HepG2 (cell line): Measurements from ENCODE around the gene B3GNT9. TPM values are rescaled to one million over a fixed set of nuclear protein-coding genes. Genes with fewer than 3 reads are reported as not detected.

ENCODE experiments used
- FOXM1 ChIP-seq: sonication (generic); formaldehyde crosslinking; IDR thresholded peaks from 2 replicates; pipeline ENCODE4 v1.5.0; 2020; ENCODE audit warnings: missing genetic modification reagents
- HES4 ChIP-seq: sonication (generic); formaldehyde crosslinking; IDR thresholded peaks from 2 replicates; pipeline ENCODE4 v1.9.0; 2021; ENCODE audit warnings: mild to moderate bottlenecking, missing genetic modification reagents, borderline replicate concordance
- HOXA3 ChIP-seq: sonication (generic); formaldehyde crosslinking; IDR thresholded peaks from 2 replicates; pipeline ENCODE4 v1.5.0; 2020; ENCODE audit warnings: missing genetic modification reagents
- ZNF616 ChIP-seq: sonication (generic); formaldehyde crosslinking; IDR thresholded peaks from 2 replicates; pipeline ENCODE4 v1.5.0; 2020; ENCODE audit warnings: low read depth, mild to moderate bottlenecking, missing genetic modification reagents
- ZNF709 ChIP-seq: sonication (generic); formaldehyde crosslinking; IDR thresholded peaks from 2 replicates; pipeline ENCODE4 v1.5.0; 2020; ENCODE audit warnings: mild to moderate bottlenecking, missing genetic modification reagents
- polyA plus RNA-seq, 8 experiments: library from polyadenylated mRNA; depleted of rRNA in 3 of 8; stranded (reverse) in 7 of 8; unstranded in 1 of 8; fragments of >200 nt; fragmentation: Illumina TruSeq in 4 of 8; extraction: Trizol in 4 of 8; gene quantifications; 2 replicates each; pipeline versions ENCODE4 v1.2.1 to v1.2.3, GENCODE V29; 2011 to 2016; ENCODE audit warnings: low read depth in 4 of 8, missing spikeins in 1 of 8, mixed read lengths in 1 of 8; ENCODE audit not compliant: insufficient read depth in 1 of 8
- total RNA-seq, 5 experiments: library from RNA; depleted of rRNA; stranded (reverse); fragments of >200 nt; fragmentation: Illumina TruSeq; extraction: Trizol; gene quantifications; 2 replicates each; pipeline ENCODE4 v1.2.3, GENCODE V29; 2016; ENCODE audit warnings: low read depth in 1 of 5
- TF ChIP-seq, protein P1 (sequence below): sonication (generic); formaldehyde crosslinking; IDR thresholded peaks from 2 replicates; pipeline ENCODE4 v1.4.0; 2020; ENCODE audit warnings: mild to moderate bottlenecking, missing genetic modification reagents
- TF ChIP-seq, protein P2 (sequence below): sonication (generic); formaldehyde crosslinking; IDR thresholded peaks from 2 replicates; pipeline ENCODE4 v1.4.0; 2020; ENCODE audit warnings: low read depth, mild to moderate bottlenecking, missing genetic modification reagents
- TF ChIP-seq, protein P3 (sequence below): IDR thresholded peaks from 2 replicates; pipeline ENCODE4 v1.6.1; 2012; ENCODE audit warnings: low read length, improper control_type of control experiment
- TF ChIP-seq, protein P4 (sequence below): sonication (generic); formaldehyde crosslinking; IDR thresholded peaks from 2 replicates; pipeline ENCODE4 v1.4.0; 2020; ENCODE audit warnings: missing genetic modification reagents
- TF ChIP-seq, protein P5 (sequence below): sonication (generic); formaldehyde crosslinking; IDR thresholded peaks from 2 replicates; pipeline ENCODE4 v1.9.0; 2021; ENCODE audit warnings: missing genetic modification reagents, mild to moderate bottlenecking, borderline replicate concordance
- TF ChIP-seq, protein P6 (sequence below): sonication (generic); formaldehyde crosslinking; IDR thresholded peaks from 2 replicates; pipeline ENCODE4 v1.5.0; 2020; ENCODE audit warnings: missing genetic modification reagents, mild to moderate bottlenecking, borderline replicate concordance
- TF ChIP-seq, protein P7 (sequence below): sonication (generic); formaldehyde crosslinking; IDR thresholded peaks from 2 replicates; pipeline ENCODE4 v1.5.1; 2020; ENCODE audit warnings: mild to moderate bottlenecking, missing genetic modification reagents, moderate library complexity

B3GNT9 gene
- total and polyA plus RNA-seq, 2 of the 13 experiments (the other 11 are each of a cell fraction or from before 2014, with no cell fraction given) = 1.5 to 3.1 TPM

DNA sequence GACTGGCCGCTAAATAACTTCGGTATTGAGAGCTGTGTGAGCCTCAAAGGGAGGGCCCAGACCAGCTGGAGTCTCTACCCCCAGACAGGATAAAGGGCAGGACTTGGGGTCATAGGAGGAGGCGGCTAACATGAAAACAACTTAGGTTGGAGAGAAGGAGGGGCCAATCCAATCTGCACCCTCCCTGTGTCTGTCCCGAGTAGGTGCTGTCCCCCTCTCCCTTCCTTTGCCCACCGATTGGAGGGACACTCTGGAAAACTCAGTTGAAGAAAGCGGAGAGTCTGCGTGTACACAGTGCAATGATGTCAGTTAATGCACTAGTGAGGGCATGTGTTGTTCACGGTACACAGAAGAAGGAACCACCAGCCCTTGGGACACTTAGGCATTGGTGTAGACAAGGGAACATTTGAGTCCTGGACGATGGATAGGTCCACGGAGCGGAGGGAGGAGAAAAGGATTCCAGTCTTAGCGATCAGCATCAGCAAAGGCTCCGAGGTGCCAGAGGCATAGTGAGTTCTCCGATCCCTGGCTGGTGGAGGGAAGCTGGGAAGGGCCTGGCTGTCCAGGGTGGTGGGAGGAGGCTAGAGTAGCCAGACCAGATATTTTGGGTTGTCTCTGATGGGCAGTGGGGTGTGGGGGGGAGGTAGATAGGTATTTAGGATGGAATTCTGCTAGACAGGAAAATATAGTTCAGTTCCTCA lies 20.3 kb upstream of the B3GNT9 start (continued):
- TF ChIP-seq, protein P1, sequence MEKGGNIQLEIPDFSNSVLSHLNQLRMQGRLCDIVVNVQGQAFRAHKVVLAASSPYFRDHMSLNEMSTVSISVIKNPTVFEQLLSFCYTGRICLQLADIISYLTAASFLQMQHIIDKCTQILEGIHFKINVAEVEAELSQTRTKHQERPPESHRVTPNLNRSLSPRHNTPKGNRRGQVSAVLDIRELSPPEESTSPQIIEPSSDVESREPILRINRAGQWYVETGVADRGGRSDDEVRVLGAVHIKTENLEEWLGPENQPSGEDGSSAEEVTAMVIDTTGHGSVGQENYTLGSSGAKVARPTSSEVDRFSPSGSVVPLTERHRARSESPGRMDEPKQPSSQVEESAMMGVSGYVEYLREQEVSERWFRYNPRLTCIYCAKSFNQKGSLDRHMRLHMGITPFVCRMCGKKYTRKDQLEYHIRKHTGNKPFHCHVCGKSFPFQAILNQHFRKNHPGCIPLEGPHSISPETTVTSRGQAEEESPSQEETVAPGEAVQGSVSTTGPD (CRISPR knock-in tag) = no peak
- TF ChIP-seq ZNF616 (CRISPR knock-in tag) = peak; percentile 74; the same call in 1 of the 2 replicates
- TF ChIP-seq, protein P2, sequence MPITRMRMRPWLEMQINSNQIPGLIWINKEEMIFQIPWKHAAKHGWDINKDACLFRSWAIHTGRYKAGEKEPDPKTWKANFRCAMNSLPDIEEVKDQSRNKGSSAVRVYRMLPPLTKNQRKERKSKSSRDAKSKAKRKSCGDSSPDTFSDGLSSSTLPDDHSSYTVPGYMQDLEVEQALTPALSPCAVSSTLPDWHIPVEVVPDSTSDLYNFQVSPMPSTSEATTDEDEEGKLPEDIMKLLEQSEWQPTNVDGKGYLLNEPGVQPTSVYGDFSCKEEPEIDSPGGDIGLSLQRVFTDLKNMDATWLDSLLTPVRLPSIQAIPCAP (CRISPR knock-in tag) = 0 out of 2 replicates have a peak, but pooled peaks have one; percentile 45
- TF ChIP-seq, protein P3, sequence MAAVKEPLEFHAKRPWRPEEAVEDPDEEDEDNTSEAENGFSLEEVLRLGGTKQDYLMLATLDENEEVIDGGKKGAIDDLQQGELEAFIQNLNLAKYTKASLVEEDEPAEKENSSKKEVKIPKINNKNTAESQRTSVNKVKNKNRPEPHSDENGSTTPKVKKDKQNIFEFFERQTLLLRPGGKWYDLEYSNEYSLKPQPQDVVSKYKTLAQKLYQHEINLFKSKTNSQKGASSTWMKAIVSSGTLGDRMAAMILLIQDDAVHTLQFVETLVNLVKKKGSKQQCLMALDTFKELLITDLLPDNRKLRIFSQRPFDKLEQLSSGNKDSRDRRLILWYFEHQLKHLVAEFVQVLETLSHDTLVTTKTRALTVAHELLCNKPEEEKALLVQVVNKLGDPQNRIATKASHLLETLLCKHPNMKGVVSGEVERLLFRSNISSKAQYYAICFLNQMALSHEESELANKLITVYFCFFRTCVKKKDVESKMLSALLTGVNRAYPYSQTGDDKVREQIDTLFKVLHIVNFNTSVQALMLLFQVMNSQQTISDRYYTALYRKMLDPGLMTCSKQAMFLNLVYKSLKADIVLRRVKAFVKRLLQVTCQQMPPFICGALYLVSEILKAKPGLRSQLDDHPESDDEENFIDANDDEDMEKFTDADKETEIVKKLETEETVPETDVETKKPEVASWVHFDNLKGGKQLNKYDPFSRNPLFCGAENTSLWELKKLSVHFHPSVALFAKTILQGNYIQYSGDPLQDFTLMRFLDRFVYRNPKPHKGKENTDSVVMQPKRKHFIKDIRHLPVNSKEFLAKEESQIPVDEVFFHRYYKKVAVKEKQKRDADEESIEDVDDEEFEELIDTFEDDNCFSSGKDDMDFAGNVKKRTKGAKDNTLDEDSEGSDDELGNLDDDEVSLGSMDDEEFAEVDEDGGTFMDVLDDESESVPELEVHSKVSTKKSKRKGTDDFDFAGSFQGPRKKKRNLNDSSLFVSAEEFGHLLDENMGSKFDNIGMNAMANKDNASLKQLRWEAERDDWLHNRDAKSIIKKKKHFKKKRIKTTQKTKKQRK = no peak
- TF ChIP-seq, protein P4, sequence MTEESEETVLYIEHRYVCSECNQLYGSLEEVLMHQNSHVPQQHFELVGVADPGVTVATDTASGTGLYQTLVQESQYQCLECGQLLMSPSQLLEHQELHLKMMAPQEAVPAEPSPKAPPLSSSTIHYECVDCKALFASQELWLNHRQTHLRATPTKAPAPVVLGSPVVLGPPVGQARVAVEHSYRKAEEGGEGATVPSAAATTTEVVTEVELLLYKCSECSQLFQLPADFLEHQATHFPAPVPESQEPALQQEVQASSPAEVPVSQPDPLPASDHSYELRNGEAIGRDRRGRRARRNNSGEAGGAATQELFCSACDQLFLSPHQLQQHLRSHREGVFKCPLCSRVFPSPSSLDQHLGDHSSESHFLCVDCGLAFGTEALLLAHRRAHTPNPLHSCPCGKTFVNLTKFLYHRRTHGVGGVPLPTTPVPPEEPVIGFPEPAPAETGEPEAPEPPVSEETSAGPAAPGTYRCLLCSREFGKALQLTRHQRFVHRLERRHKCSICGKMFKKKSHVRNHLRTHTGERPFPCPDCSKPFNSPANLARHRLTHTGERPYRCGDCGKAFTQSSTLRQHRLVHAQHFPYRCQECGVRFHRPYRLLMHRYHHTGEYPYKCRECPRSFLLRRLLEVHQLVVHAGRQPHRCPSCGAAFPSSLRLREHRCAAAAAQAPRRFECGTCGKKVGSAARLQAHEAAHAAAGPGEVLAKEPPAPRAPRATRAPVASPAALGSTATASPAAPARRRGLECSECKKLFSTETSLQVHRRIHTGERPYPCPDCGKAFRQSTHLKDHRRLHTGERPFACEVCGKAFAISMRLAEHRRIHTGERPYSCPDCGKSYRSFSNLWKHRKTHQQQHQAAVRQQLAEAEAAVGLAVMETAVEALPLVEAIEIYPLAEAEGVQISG = peak; percentile 33
- TF ChIP-seq, protein P5, sequence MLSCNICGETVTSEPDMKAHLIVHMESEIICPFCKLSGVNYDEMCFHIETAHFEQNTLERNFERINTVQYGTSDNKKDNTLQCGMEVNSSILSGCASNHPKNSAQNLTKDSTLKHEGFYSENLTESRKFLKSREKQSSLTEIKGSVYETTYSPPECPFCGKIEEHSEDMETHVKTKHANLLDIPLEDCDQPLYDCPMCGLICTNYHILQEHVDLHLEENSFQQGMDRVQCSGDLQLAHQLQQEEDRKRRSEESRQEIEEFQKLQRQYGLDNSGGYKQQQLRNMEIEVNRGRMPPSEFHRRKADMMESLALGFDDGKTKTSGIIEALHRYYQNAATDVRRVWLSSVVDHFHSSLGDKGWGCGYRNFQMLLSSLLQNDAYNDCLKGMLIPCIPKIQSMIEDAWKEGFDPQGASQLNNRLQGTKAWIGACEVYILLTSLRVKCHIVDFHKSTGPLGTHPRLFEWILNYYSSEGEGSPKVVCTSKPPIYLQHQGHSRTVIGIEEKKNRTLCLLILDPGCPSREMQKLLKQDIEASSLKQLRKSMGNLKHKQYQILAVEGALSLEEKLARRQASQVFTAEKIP (CRISPR knock-in tag) = no peak
- TF ChIP-seq, protein P6, sequence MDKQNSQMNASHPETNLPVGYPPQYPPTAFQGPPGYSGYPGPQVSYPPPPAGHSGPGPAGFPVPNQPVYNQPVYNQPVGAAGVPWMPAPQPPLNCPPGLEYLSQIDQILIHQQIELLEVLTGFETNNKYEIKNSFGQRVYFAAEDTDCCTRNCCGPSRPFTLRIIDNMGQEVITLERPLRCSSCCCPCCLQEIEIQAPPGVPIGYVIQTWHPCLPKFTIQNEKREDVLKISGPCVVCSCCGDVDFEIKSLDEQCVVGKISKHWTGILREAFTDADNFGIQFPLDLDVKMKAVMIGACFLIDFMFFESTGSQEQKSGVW (CRISPR knock-in tag) = no peak
- no peak for TF ChIP-seq ZNF709
- no peak for TF ChIP-seq FOXM1 (CRISPR knock-in tag)
- no peak for TF ChIP-seq HES4 (CRISPR knock-in tag)
- TF ChIP-seq HOXA3 (CRISPR knock-in tag) = no peak; the same call in 1 of the 2 replicates
- TF ChIP-seq, protein P7, sequence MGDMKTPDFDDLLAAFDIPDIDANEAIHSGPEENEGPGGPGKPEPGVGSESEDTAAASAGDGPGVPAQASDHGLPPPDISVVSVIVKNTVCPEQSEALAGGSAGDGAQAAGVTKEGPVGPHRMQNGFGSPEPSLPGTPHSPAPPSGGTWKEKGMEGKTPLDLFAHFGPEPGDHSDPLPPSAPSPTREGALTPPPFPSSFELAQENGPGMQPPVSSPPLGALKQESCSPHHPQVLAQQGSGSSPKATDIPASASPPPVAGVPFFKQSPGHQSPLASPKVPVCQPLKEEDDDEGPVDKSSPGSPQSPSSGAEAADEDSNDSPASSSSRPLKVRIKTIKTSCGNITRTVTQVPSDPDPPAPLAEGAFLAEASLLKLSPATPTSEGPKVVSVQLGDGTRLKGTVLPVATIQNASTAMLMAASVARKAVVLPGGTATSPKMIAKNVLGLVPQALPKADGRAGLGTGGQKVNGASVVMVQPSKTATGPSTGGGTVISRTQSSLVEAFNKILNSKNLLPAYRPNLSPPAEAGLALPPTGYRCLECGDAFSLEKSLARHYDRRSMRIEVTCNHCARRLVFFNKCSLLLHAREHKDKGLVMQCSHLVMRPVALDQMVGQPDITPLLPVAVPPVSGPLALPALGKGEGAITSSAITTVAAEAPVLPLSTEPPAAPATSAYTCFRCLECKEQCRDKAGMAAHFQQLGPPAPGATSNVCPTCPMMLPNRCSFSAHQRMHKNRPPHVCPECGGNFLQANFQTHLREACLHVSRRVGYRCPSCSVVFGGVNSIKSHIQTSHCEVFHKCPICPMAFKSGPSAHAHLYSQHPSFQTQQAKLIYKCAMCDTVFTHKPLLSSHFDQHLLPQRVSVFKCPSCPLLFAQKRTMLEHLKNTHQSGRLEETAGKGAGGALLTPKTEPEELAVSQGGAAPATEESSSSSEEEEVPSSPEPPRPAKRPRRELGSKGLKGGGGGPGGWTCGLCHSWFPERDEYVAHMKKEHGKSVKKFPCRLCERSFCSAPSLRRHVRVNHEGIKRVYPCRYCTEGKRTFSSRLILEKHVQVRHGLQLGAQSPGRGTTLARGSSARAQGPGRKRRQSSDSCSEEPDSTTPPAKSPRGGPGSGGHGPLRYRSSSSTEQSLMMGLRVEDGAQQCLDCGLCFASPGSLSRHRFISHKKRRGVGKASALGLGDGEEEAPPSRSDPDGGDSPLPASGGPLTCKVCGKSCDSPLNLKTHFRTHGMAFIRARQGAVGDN (CRISPR knock-in tag) = no peak
